ENCODE data around the gene RBP3. TPM values are rescaled to one million over a fixed set of nuclear protein-coding genes. Genes with fewer than 3 reads are reported as not detected.

RBP3 gene
- total RNA-seq, 1 experiment from 2014 or later: not detected

- Histone ChIP-seq H3K27ac (ENCODE audit: low read depth, low read length) (no peak overlapping the region), H3K9me3 (ENCODE audit: control insufficient read depth in 1 of 2, insufficient read depth in 1 of 2, low read depth in 1 of 2, low read length in 2 of 2) (no peaks in the 10 kb centered on the region), H3K36me3 (ENCODE audit: control insufficient read depth in 1 of 2, insufficient read depth in 2 of 2, low read length in 2 of 2) (no peaks in the 10 kb centered on the region), H3K4me2 (ENCODE audit: low read length) (no peak overlapping the region), H3K4me3 (replicated peaks in 1 of 2; ENCODE audit: low read depth in 1 of 2, low read length in 2 of 2) (no peak overlapping the region), H3K9ac (ENCODE audit: low read length) (no peak overlapping the region), H2AFZ (ENCODE audit: low read depth, low read length, poor library complexity, severe bottlenecking) (no peak overlapping the region), H3K9me2 (ENCODE audit: insufficient read depth) (no peaks in the 10 kb centered on the region), H3K79me2 (ENCODE audit: insufficient read depth, low read length) (no peaks in the 10 kb centered on the region), H4K20me1 (ENCODE audit: insufficient read depth) (no peaks in the 10 kb centered on the region), H3K27me3 (ENCODE audit: insufficient read depth, low read length) (no peaks in the 10 kb centered on the region), H3K4me1 (ENCODE audit: control insufficient read depth in 1 of 2, insufficient read depth in 2 of 2, low read length in 2 of 2) (peaks cover 0 to 12% of the 10 kb centered on the region in 2 experiments; a peak in 1 of 4 replicates)
- ATAC-seq: no peak
- POLR2A ChIA-PET: no interaction called here
- RAD21 ChIA-PET (ENCODE audit: low non-redundant PET in 1 of 2, low total read pairs in 2 of 2, uncharacterized antibody in 2 of 2, unreplicated experiment in 2 of 2): no interaction called here
- intact Hi-C loops (cut with micrococcal nuclease): no loop called here
- DNase-seq (ENCODE audit: low read depth, low spot score): no peak
- BruUV-seq (replicated peaks): no TSS peak
- CTCF ChIA-PET: interaction anchor here (1.1 kb wide), 1 partner anchor 18 kb away, joined by 3 read pairs; no protein-coding TSS in a partner anchor
- TF ChIP-seq TCF7L2 (IDR thresholded peaks at IDR 0.05; ENCODE audit: borderline replicate concordance, extremely low read depth, insufficient read depth, insufficient read length) (no peak), JUND (IDR thresholded peaks at IDR 0.05) (no peak)
Measured at GRCh38 chr10:47358457-47358856, 10.3 kb downstream of the RBP3 start.

GRCh38 chr10:47359101-47359500 lies 10.9 kb downstream of the RBP3 start:
- H3K4me2 ChIP-seq (ENCODE audit: low read length): no peak overlapping the region
- no peak overlapping the region for H3K9ac ChIP-seq (ENCODE audit: low read length)
- peaks cover 0 to 12% of the 10 kb centered on the region in 2 experiments; a peak in 1 of 4 replicates for H3K4me1 ChIP-seq (ENCODE audit: control insufficient read depth in 1 of 2, insufficient read depth in 2 of 2, low read length in 2 of 2)
- no peak overlapping the region for H3K4me3 ChIP-seq (replicated peaks in 1 of 2; ENCODE audit: low read depth in 1 of 2, low read length in 2 of 2)
- CTCF ChIA-PET: no interaction called here
- H3K36me3 ChIP-seq (ENCODE audit: control insufficient read depth in 1 of 2, insufficient read depth in 2 of 2, low read length in 2 of 2): no peaks in the 10 kb centered on the region
- no peaks in the 10 kb centered on the region for H3K27me3 ChIP-seq (ENCODE audit: insufficient read depth, low read length)
- H3K27ac ChIP-seq (ENCODE audit: low read depth, low read length): no peak overlapping the region
- BruUV-seq (replicated peaks): no TSS peak
- DNase-seq (ENCODE audit: low read depth, low spot score): no peak
- no peak for TF ChIP-seq EZH2phosphoT487 (IDR thresholded peaks at IDR 0.05; ENCODE audit: borderline replicate concordance)
- no peak for ATAC-seq
- intact Hi-C loops (cut with micrococcal nuclease): no loop called here
- H2AFZ ChIP-seq (ENCODE audit: low read depth, low read length, poor library complexity, severe bottlenecking): no peak overlapping the region
- RAD21 ChIA-PET (ENCODE audit: low non-redundant PET in 1 of 2, low total read pairs in 2 of 2, uncharacterized antibody in 2 of 2, unreplicated experiment in 2 of 2): no interaction called here
- POLR2A ChIA-PET: no interaction called here
- no peaks in the 10 kb centered on the region for H3K79me2 ChIP-seq (ENCODE audit: insufficient read depth, low read length)
- no peaks in the 10 kb centered on the region for H3K9me2 ChIP-seq (ENCODE audit: insufficient read depth)
- H3K9me3 ChIP-seq (ENCODE audit: control insufficient read depth in 1 of 2, insufficient read depth in 1 of 2, low read depth in 1 of 2, low read length in 2 of 2): no peaks in the 10 kb centered on the region
- no peaks in the 10 kb centered on the region for H4K20me1 ChIP-seq (ENCODE audit: insufficient read depth)
